AG04449 (cell line): ENCODE measurements around the gene TEKTIP1.
A peak's percentile ranks its signal among the peaks of the same experiment; 100 is the strongest.

Source experiments
- CTCF ChIA-PET: fragments of 350-600 bp; formaldehyde crosslinking; extraction: SDS; loops from one replicate; lab custom pipeline; 2021; ENCODE audit warnings: antibody characterized with exemption; lab: Yijun Ruan, JAX
- POLR2A ChIA-PET: fragments of 400-600, 350-600 bp; formaldehyde crosslinking; extraction: SDS; loops from one replicate; lab custom pipeline; 2020; ENCODE audit warnings: antibody characterized with exemption, inconsistent platforms; lab: Yijun Ruan, JAX
- DNase-seq: peaks from one replicate; pipeline ENCODE4 v3.0.0-alpha.2; 2010; ENCODE audit warnings: low read depth, low spot score
- H3K4me3 ChIP-seq: 2 replicates; pipeline ENCODE4 v1.5.1; 2011; ENCODE audit warnings: low read depth, mild to moderate bottlenecking, control low read depth, low read length
- CTCF ChIP-seq: IDR thresholded peaks from one replicate; pipeline ENCODE4 v1.5.1; 2011; ENCODE audit warnings: mild to moderate bottlenecking, moderate library complexity, low read length, control low read depth, inconsistent platforms; ENCODE audit not compliant: insufficient read depth; ENCODE audit errors: missing control alignments

TEKTIP1 gene

GRCh38 chr19:3585301-3586126 lies 46.5 kb downstream of the TEKTIP1 start, which contains the start of gene GIPC3:
TSS of gene GIPC3 (plus strand) at chr19:3585478. CDS start at chr19:3585598, 120 bp downstream.
- POLR2A ChIA-PET: no interaction called here
- no peak for TF ChIP-seq CTCF
- peak within 1 kb of the TSS; percentile 36 for H3K4me3 ChIP-seq
- no peak for DNase-seq
- CTCF ChIA-PET: interaction anchor here (0.5 to 3.1 kb wide), 11 partner anchors 10 to 58 kb away, joined by 3 to 12 read pairs (median 4); no protein-coding TSS in a partner anchor

- POLR2A ChIA-PET: no interaction called here
- H3K4me3 ChIP-seq: peak overlapping the region; percentile 36
- peak; percentile 27 for TF ChIP-seq CTCF
- CTCF ChIA-PET: interaction anchor here (1.0 to 3.1 kb wide), 9 partner anchors 10 to 40 kb away, joined by 3 to 12 read pairs (median 5); partner anchors contain the start of gene TBXA2R
- no peak for DNase-seq
Observed at GRCh38 chr19:3586127-3586626, 47.2 kb downstream of the TEKTIP1 start.

- no peak for TF ChIP-seq CTCF
- DNase-seq: no peak
- POLR2A ChIA-PET: no interaction called here
- no peak overlapping the region for H3K4me3 ChIP-seq
- CTCF ChIA-PET: interaction anchor here (1.5 to 3.1 kb wide), 5 partner anchors 9 to 39 kb away, joined by 3 to 12 read pairs (median 7); partner anchors contain the start of gene TBXA2R
Observed at GRCh38 chr19:3586707-3587346, 47.9 kb downstream of the TEKTIP1 start.

GRCh38 chr19:3589439-3589838 lies 50.5 kb downstream of the TEKTIP1 start:
- CTCF ChIA-PET: no interaction called here
- no peak for DNase-seq
- H3K4me3 ChIP-seq: no peak overlapping the region
- TF ChIP-seq CTCF: no peak
- POLR2A ChIA-PET: no interaction called here

GRCh38 chr19:3589949-3590348 lies 51.0 kb downstream of the TEKTIP1 start:
- ChIA-PET POLR2A (no interaction called here), CTCF (no interaction called here)
- TF ChIP-seq CTCF: no peak
- no peak for DNase-seq
- no peak overlapping the region for H3K4me3 ChIP-seq
